ENCODE data around the gene LDLRAD4. TPM values are rescaled to one million over a fixed set of nuclear protein-coding genes. Genes with fewer than 3 reads are reported as not detected.
"Not testable (repeated sequence)": the region's sequence is repeated elsewhere in the genome, so short reads cannot be mapped to it uniquely, and the experiment has no call there.

The LDLRAD4 gene
- total RNA-seq, 1 donor: 50.9 TPM

GRCh38 chr18:13259701-13260100 is 41.1 kb downstream of the LDLRAD4 start:
- Histone ChIP-seq H3K27me3 (ENCODE audit: insufficient read depth, low read length) (no peaks in the 10 kb centered on the region), H3K9me3 (ENCODE audit: low read depth, low read length) (no peaks in the 10 kb centered on the region), H3K4me3 (ENCODE audit: low read length) (no peak overlapping the region), H3K4me1 (ENCODE audit: insufficient read depth, low read length) (peaks cover 32% of the 10 kb centered on the region)

GRCh38 chr18:13260197-13260934 is 41.8 kb downstream of the LDLRAD4 start:
- no peaks in the 10 kb centered on the region for H3K27me3 ChIP-seq (ENCODE audit: insufficient read depth, low read length)

GRCh38 chr18:13260935-13261640 is 42.5 kb downstream of the LDLRAD4 start:
- Histone ChIP-seq H3K4me1 (ENCODE audit: insufficient read depth, low read length) (peaks cover 33% of the 10 kb centered on the region), H3K27me3 (ENCODE audit: insufficient read depth, low read length) (no peaks in the 10 kb centered on the region), H3K9me3 (ENCODE audit: low read depth, low read length) (no peaks in the 10 kb centered on the region), H3K4me3 (ENCODE audit: low read length) (no peak overlapping the region)

More at GRCh38 chr18:13260197-13260934, 41.8 kb downstream of the LDLRAD4 start:
- H3K9me3 ChIP-seq (ENCODE audit: low read depth, low read length): no peaks in the 10 kb centered on the region
- H3K4me3 ChIP-seq (ENCODE audit: low read length): no peak overlapping the region
- H3K4me1 ChIP-seq (ENCODE audit: insufficient read depth, low read length): peaks cover 32% of the 10 kb centered on the region

GRCh38 chr18:13261661-13262357 is 43.2 kb downstream of the LDLRAD4 start:
- peaks cover 36% of the 10 kb centered on the region for H3K4me1 ChIP-seq (ENCODE audit: insufficient read depth, low read length)
- H3K4me3 ChIP-seq (ENCODE audit: low read length): no peak overlapping the region
- H3K27me3 ChIP-seq (ENCODE audit: insufficient read depth, low read length): no peaks in the 10 kb centered on the region
- no peaks in the 10 kb centered on the region for H3K9me3 ChIP-seq (ENCODE audit: low read depth, low read length)

GRCh38 chr18:13262358-13262680 is 43.8 kb downstream of the LDLRAD4 start:
- not testable (repeated sequence) for H3K27me3 ChIP-seq (ENCODE audit: insufficient read depth, low read length); H3K9me3 ChIP-seq (ENCODE audit: low read depth, low read length); H3K4me3 ChIP-seq (ENCODE audit: low read length)
- H3K4me1 ChIP-seq (ENCODE audit: insufficient read depth, low read length): peaks cover 38% of the 10 kb centered on the region

- no peaks in the 10 kb centered on the region for H3K27me3 ChIP-seq (ENCODE audit: insufficient read depth, low read length)
- H3K9me3 ChIP-seq (ENCODE audit: low read depth, low read length): no peaks in the 10 kb centered on the region
- H3K4me3 ChIP-seq (ENCODE audit: low read length): no peak overlapping the region
- H3K4me1 ChIP-seq (ENCODE audit: insufficient read depth, low read length): peaks cover 45% of the 10 kb centered on the region
These were observed 44.5 kb downstream of the LDLRAD4 start for GRCh38 chr18:13262839-13263691.

GRCh38 chr18:13264091-13265007 is 45.8 kb downstream of the LDLRAD4 start:
- H3K27me3 ChIP-seq (ENCODE audit: insufficient read depth, low read length): no peaks in the 10 kb centered on the region
- H3K4me3 ChIP-seq (ENCODE audit: low read length): no peak overlapping the region
- H3K4me1 ChIP-seq (ENCODE audit: insufficient read depth, low read length): peaks cover 46% of the 10 kb centered on the region
- no peaks in the 10 kb centered on the region for H3K9me3 ChIP-seq (ENCODE audit: low read depth, low read length)

GRCh38 chr18:13265008-13265910 is 46.7 kb downstream of the LDLRAD4 start:
- no peak overlapping the region for H3K4me3 ChIP-seq (ENCODE audit: low read length)
- no peaks in the 10 kb centered on the region for H3K9me3 ChIP-seq (ENCODE audit: low read depth, low read length)
- H3K4me1 ChIP-seq (ENCODE audit: insufficient read depth, low read length): peaks cover 49% of the 10 kb centered on the region
- no peaks in the 10 kb centered on the region for H3K27me3 ChIP-seq (ENCODE audit: insufficient read depth, low read length)

- Histone ChIP-seq H3K4me1 (ENCODE audit: insufficient read depth, low read length) (peaks cover 43% of the 10 kb centered on the region), H3K9me3 (ENCODE audit: low read depth, low read length) (no peaks in the 10 kb centered on the region), H3K27me3 (ENCODE audit: insufficient read depth, low read length) (no peaks in the 10 kb centered on the region), H3K4me3 (ENCODE audit: low read length) (no peak overlapping the region)
These were observed 47.3 kb downstream of the LDLRAD4 start for GRCh38 chr18:13265911-13266217.

GRCh38 chr18:13266218-13267100 is 47.9 kb downstream of the LDLRAD4 start:
- Histone ChIP-seq H3K9me3 (ENCODE audit: low read depth, low read length) (no peaks in the 10 kb centered on the region), H3K4me3 (ENCODE audit: low read length) (no peak overlapping the region), H3K27me3 (ENCODE audit: insufficient read depth, low read length) (no peaks in the 10 kb centered on the region), H3K4me1 (ENCODE audit: insufficient read depth, low read length) (peaks cover 37% of the 10 kb centered on the region)

GRCh38 chr18:13267431-13267873 is 48.9 kb downstream of the LDLRAD4 start:
- H3K4me3 ChIP-seq (ENCODE audit: low read length): no peak overlapping the region

GRCh38 chr18:13268158-13269012 is 49.8 kb downstream of the LDLRAD4 start:
- Histone ChIP-seq H3K4me3 (ENCODE audit: low read length) (no peak overlapping the region), H3K27me3 (ENCODE audit: insufficient read depth, low read length) (no peaks in the 10 kb centered on the region), H3K9me3 (ENCODE audit: low read depth, low read length) (no peaks in the 10 kb centered on the region), H3K4me1 (ENCODE audit: insufficient read depth, low read length) (peaks cover 30% of the 10 kb centered on the region)

More at GRCh38 chr18:13267431-13267873, 48.9 kb downstream of the LDLRAD4 start:
- H3K4me1 ChIP-seq (ENCODE audit: insufficient read depth, low read length): peaks cover 30% of the 10 kb centered on the region
- no peaks in the 10 kb centered on the region for H3K27me3 ChIP-seq (ENCODE audit: insufficient read depth, low read length)
- no peaks in the 10 kb centered on the region for H3K9me3 ChIP-seq (ENCODE audit: low read depth, low read length)

Data from mononuclear cell (primary cell).